Endodermal cell (in vitro differentiated cells): Measurements from ENCODE around the gene IMPA2. TPM values are rescaled to one million over a fixed set of nuclear protein-coding genes. Genes with fewer than 3 reads are reported as not detected.

Experiments
- DNase-seq: peaks from one replicate; pipeline ENCODE4 v3.0.0-alpha.2; 2017
- H3K27ac ChIP-seq: 2 replicates; pipeline ENCODE4 v1.5.1; 2013; ENCODE audit warnings: mild to moderate bottlenecking, low read depth, low read length, moderate library complexity
- H3K27me3 ChIP-seq: 2 replicates; pipeline ENCODE4 v1.6.1; 2013; ENCODE audit warnings: mild to moderate bottlenecking, low read length, moderate library complexity; ENCODE audit not compliant: insufficient read depth, control insufficient read depth, poor library complexity, severe bottlenecking
- H3K36me3 ChIP-seq: 2 replicates; pipeline ENCODE4 v1.7.0; 2013; ENCODE audit warnings: mild to moderate bottlenecking, low read length, moderate library complexity; ENCODE audit not compliant: control insufficient read depth, insufficient read depth
- H3K4me1 ChIP-seq: one replicate; pipeline ENCODE4 v1.7.0; 2013; ENCODE audit warnings: low read length; ENCODE audit not compliant: control insufficient read depth, insufficient read depth
- H3K4me3 ChIP-seq: 2 replicates; pipeline ENCODE4 v1.5.1; 2013; ENCODE audit warnings: mild to moderate bottlenecking, low read length, moderate library complexity
- H3K9ac ChIP-seq: 2 replicates; pipeline ENCODE4 v1.6.1; 2013; ENCODE audit warnings: mild to moderate bottlenecking, low read length, moderate library complexity; ENCODE audit not compliant: poor library complexity, severe bottlenecking; ENCODE audit errors: extremely low read depth
- H3K9me3 ChIP-seq: 2 replicates; pipeline ENCODE4 v1.6.1; 2013; ENCODE audit warnings: mild to moderate bottlenecking, low read length, moderate library complexity; ENCODE audit not compliant: control insufficient read depth
- H3K27ac Mint-ChIP-seq: 2 replicates; pipeline ENCODE4 v1.8.0; 2020; ENCODE audit warnings: mixed read lengths
- H3K27me3 Mint-ChIP-seq: 2 replicates; pipeline ENCODE4 v1.8.0; 2021; ENCODE audit warnings: mild to moderate bottlenecking, mixed read lengths; ENCODE audit not compliant: insufficient read depth
- H3K36me3 Mint-ChIP-seq: 2 replicates; pipeline ENCODE4 v1.8.0; 2020; ENCODE audit warnings: low read depth, mixed read lengths
- H3K4me1 Mint-ChIP-seq: 2 replicates; pipeline ENCODE4 v1.8.0; 2020; ENCODE audit warnings: mixed read lengths
- H3K4me3 Mint-ChIP-seq: 2 replicates; pipeline ENCODE4 v1.8.0; 2020; ENCODE audit warnings: mild to moderate bottlenecking, moderate library complexity, mixed read lengths
- H3K9me3 Mint-ChIP-seq: 2 replicates; pipeline ENCODE4 v1.8.0; 2020; ENCODE audit warnings: mild to moderate bottlenecking, mixed read lengths
- WGBS, 2 experiments: methylation state at CpG; one replicate each; pipeline versions ENCODE4 v1.1.5 to v1.1.7; 2013; ENCODE audit warnings: missing lambda C conversion rate in 2 of 2, mixed read lengths in 1 of 2; ENCODE audit not compliant: insufficient coverage in 1 of 2, insufficient read length in 1 of 2; 5-methylcytosine and 5-hydroxymethylcytosine counted together
- long read RNA-seq, 4 experiments: library from polyadenylated mRNA in 2 of 4; library from RNA in 1 of 4; library from capped mRNA in 1 of 4; stranded (forward) in 3 of 4; unstranded in 1 of 4; transcript quantifications; one replicate each; pipeline ENCODE4 v2.0.0, GENCODE V29; 2020 to 2021; ENCODE audit warnings: inconsistent platforms in 1 of 4
- polyA plus RNA-seq, 2 experiments: library from polyadenylated mRNA; stranded (reverse); fragments of 50-300 nt; gene quantifications; one replicate each; pipeline ENCODE4 v1.2.3, GENCODE V29; 2013
- total RNA-seq, 2 donors: library from RNA; stranded (reverse); fragmentation: NEBNext Ultra II Directional in 1 of 2; extraction: Animal tissue kit (Norgen Biotek cat#: 25700) in 1 of 2; gene quantifications; 2 replicates in 1 of 2; 3 replicates in 1 of 2; pipeline ENCODE4 v1.2.1, GENCODE V29; 2021
- TF ChIP-seq, protein P1 (sequence below): fragments of 200-600 bp; sonication (generic); conservative IDR thresholded peaks from 2 replicates; pipeline ENCODE4 v1.5.0; 2021; ENCODE audit warnings: antibody characterized with exemption, mild to moderate bottlenecking

IMPA2 gene
- 10 to 100 TPM; 68.0 to 88.9 TPM for total RNA-seq
- polyA plus RNA-seq (2013, experiment 1 of 2): 62.2 TPM
- 51.6 TPM for polyA plus RNA-seq (2013, experiment 2 of 2)
- long read RNA-seq, experiment 1, transcript IMPA2-201 (8 exons, 1,534 nt): major isoform, 35 of 58 reads
- long read RNA-seq, experiment 1, partial matches to known transcripts: 13 of 58 reads
- long read RNA-seq, experiment 1, other reads (novel, unspliced or antisense): 7 of 58 reads
- long read RNA-seq, experiment 2, transcript IMPA2-201 (8 exons, 1,534 nt): major isoform, 90 of 132 reads
- long read RNA-seq, experiment 2, partial matches to known transcripts: 6 of 132 reads
- long read RNA-seq, experiment 2, other reads (novel, unspliced or antisense): 31 of 132 reads
- long read RNA-seq, experiment 3, partial matches to known transcripts: 2 of 11 reads
- long read RNA-seq, experiment 3, other reads (novel, unspliced or antisense): 7 of 11 reads
- long read RNA-seq, experiment 4, transcript IMPA2-201 (8 exons, 1,534 nt): major isoform, 5 of 25 reads
- long read RNA-seq, experiment 4, partial matches to known transcripts: 9 of 25 reads
- long read RNA-seq, experiment 4, other reads (novel, unspliced or antisense): 8 of 25 reads

DNA sequence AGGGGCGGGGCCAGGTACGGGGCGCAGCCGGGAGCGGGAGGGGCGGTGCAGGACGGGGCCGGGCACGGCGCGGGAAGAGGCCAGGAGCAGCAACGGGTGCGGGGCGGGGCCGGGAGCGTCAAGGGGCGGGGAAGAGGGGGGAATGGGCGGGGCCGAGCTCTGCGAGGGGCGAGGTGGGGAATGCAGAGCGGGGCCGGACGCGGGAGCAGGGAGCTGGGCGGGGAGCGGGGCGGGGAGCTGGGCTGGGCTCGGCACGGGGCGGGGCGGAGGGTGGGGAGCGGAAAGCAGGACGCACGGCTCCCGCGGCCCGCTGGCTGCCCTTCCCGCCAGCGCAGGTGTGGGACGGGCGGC, at the start of gene IMPA2:
IMPA2 (plus strand) TSS at position 316 of the 351 bp plus-strand sequence. CDS start 163 bp downstream, outside the sequence.
- Histone ChIP-seq H3K9ac (peak within 1 kb of the TSS; percentile 57), H3K27ac (peak within 1 kb of the TSS; percentile 94), H3K4me3 (peak within 1 kb of the TSS; percentile 82), H3K27me3 (no peaks in the 10 kb centered on the region), H3K4me1 (peaks cover 2% of the 10 kb centered on the region), H3K9me3 (no peaks in the 10 kb centered on the region), H3K36me3 (no peaks in the 10 kb centered on the region)
- DNase-seq: no peak
- H3K36me3 Mint-ChIP-seq: no peaks in the 10 kb centered on the region
- H3K9me3 Mint-ChIP-seq: no peaks in the 10 kb centered on the region
- 0% methylated on average over 42 of the region's 42 CpGs; no CpG with 5 or more reads in 1 of the 2 experiments for WGBS, 2 experiments
- TF ChIP-seq, protein P1, sequence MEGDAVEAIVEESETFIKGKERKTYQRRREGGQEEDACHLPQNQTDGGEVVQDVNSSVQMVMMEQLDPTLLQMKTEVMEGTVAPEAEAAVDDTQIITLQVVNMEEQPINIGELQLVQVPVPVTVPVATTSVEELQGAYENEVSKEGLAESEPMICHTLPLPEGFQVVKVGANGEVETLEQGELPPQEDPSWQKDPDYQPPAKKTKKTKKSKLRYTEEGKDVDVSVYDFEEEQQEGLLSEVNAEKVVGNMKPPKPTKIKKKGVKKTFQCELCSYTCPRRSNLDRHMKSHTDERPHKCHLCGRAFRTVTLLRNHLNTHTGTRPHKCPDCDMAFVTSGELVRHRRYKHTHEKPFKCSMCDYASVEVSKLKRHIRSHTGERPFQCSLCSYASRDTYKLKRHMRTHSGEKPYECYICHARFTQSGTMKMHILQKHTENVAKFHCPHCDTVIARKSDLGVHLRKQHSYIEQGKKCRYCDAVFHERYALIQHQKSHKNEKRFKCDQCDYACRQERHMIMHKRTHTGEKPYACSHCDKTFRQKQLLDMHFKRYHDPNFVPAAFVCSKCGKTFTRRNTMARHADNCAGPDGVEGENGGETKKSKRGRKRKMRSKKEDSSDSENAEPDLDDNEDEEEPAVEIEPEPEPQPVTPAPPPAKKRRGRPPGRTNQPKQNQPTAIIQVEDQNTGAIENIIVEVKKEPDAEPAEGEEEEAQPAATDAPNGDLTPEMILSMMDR: no peak
- peak within 1 kb of the TSS; percentile 98 for H3K27ac Mint-ChIP-seq
- peaks cover 24% of the 10 kb centered on the region for H3K4me1 Mint-ChIP-seq
- H3K4me3 Mint-ChIP-seq: peak within 1 kb of the TSS; percentile 89
- peaks cover 3% of the 10 kb centered on the region for H3K27me3 Mint-ChIP-seq

DNA sequence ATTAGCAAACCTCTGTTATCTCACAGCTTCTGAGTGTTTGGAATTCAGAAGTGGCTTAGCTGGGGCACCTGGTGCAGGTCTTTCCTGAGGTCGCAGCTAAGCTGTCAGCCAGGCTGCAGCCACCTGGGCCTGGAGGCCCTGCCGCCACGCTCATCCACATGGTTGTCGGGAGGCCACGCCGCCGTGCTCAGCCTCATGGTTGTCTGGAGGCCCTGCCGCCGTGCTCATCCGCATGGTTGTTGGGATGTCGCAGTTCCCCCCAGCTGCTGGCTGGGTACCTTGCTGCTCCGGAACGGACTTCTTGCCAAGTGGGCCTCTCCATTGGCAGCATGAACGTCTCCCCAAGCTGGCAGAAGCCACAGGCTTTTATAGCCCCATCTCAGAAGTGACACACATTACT, 48.9 kb upstream of the IMPA2 start:
- no peaks in the 10 kb centered on the region for H3K27me3 Mint-ChIP-seq
- Histone ChIP-seq H3K27me3 (no peaks in the 10 kb centered on the region), H3K4me3 (no peak overlapping the region), H3K9me3 (no peaks in the 10 kb centered on the region), H3K4me1 (no peaks in the 10 kb centered on the region), H3K36me3 (no peaks in the 10 kb centered on the region), H3K27ac (no peak overlapping the region), H3K9ac (no peak overlapping the region)
- H3K27ac Mint-ChIP-seq: no peak overlapping the region
- no peaks in the 10 kb centered on the region for H3K9me3 Mint-ChIP-seq
- TF ChIP-seq, protein P1: no peak
- WGBS, 2 experiments: 92 to 98% methylated on average over 8 to 14 of the region's 14 CpGs
- H3K36me3 Mint-ChIP-seq: no peaks in the 10 kb centered on the region
- no peak overlapping the region for H3K4me3 Mint-ChIP-seq
- DNase-seq: no peak
- H3K4me1 Mint-ChIP-seq: peaks cover 5% of the 10 kb centered on the region

DNA sequence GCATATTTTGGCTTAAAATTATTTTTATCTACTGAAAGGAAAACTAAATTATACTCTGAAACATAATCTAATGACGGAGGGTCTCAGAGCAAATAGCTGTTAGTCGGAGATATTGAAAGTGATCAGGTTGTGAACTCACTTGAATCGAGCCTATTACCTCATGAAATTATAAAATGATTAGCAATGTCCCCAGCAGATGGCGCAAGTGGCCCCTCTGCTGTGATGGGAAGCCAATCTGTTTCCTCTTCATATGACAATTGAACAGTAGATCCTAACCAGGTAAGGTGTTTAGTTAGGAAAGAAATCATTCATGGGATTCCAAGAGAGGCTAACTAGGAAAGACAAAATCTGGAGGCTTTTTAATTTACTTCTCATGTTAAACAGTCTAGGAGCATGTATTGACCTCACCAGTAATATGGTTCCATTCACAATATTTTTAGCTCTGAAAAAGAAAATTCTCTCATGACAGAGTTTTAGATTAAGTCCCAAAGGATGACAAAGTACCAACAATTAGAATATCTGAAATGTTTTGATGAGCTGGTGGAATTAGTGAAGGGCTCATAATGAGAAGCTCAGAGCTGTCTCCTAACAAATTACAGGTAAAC, 43.3 kb upstream of the IMPA2 start:
- H3K9ac ChIP-seq: no peak overlapping the region
- no peak overlapping the region for H3K27ac ChIP-seq
- WGBS, 2 experiments: 27% methylated on average over 4 of the region's 4 CpGs; no CpG with 5 or more reads in 1 of the 2 experiments
- Mint-ChIP-seq H3K4me1 (peaks cover 4% of the 10 kb centered on the region), H3K9me3 (no peaks in the 10 kb centered on the region), H3K4me3 (no peak overlapping the region), H3K36me3 (no peaks in the 10 kb centered on the region), H3K27ac (no peak overlapping the region), H3K27me3 (no peaks in the 10 kb centered on the region)
- H3K4me1 ChIP-seq: no peaks in the 10 kb centered on the region
- H3K27me3 ChIP-seq: no peaks in the 10 kb centered on the region
- DNase-seq: peak; percentile 91
- no peaks in the 10 kb centered on the region for H3K9me3 ChIP-seq
- no peaks in the 10 kb centered on the region for H3K36me3 ChIP-seq
- TF ChIP-seq, protein P1: peak; percentile 94
- H3K4me3 ChIP-seq: no peak overlapping the region
